GM10266 (cell line): ENCODE measurements around the gene SLC5A2.

Experiments used
- DNase-seq: peaks from one replicate; pipeline ENCODE4 v3.0.0; 2012; ENCODE audit errors: extremely low spot score
- TF ChIP-seq, protein P1 (sequence below): IDR thresholded peaks from 2 replicates; pipeline ENCODE4 v1.5.1; 2012; ENCODE audit warnings: mild to moderate bottlenecking, low read depth; ENCODE audit not compliant: control insufficient read depth, insufficient read depth; ENCODE audit errors: missing control alignments

SLC5A2 gene

DNA sequence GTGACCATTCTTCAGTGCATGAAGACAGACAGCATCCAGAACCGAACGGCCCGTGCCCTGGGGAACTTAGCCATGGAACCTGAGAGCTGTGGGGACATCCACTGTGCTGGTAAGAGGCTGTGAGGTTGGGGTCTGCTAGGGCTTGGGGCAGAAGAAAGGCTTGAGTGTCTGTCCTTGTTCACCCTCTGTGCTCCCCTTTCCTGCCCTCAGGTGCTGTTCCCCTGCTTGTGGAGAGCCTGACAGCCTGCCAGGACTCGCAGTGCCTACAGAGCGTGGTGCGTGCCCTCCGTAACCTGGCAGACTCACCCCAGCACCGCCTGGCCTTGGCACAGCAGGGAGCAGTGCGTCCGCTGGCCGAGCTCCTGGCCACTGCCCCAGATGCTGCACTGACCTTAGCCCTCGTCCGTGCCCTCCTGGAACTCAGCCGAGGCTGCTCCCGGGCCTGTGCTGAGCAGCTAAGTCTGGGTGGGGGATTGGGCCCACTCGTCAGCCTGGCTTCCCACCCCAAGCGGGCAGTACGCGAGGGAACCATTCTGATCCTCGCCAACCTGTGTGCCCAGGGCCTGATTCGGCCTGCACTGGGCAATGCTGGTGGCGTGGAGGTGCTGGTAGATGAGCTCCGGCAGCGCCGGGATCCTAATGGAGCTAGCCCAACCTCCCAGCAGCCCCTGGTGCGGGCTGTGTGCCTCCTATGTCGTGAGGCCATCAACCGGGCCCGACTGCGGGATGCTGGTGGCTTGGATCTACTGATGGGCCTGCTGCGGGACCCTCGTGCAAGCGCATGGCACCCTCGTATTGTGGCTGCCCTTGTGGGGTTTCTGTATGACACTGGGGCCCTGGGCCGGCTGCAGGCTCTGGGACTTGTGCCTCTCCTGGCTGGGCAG lies 20.8 kb upstream of the SLC5A2 start:
- no peak for DNase-seq
- TF ChIP-seq, protein P1, sequence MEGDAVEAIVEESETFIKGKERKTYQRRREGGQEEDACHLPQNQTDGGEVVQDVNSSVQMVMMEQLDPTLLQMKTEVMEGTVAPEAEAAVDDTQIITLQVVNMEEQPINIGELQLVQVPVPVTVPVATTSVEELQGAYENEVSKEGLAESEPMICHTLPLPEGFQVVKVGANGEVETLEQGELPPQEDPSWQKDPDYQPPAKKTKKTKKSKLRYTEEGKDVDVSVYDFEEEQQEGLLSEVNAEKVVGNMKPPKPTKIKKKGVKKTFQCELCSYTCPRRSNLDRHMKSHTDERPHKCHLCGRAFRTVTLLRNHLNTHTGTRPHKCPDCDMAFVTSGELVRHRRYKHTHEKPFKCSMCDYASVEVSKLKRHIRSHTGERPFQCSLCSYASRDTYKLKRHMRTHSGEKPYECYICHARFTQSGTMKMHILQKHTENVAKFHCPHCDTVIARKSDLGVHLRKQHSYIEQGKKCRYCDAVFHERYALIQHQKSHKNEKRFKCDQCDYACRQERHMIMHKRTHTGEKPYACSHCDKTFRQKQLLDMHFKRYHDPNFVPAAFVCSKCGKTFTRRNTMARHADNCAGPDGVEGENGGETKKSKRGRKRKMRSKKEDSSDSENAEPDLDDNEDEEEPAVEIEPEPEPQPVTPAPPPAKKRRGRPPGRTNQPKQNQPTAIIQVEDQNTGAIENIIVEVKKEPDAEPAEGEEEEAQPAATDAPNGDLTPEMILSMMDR: no peak

DNA sequence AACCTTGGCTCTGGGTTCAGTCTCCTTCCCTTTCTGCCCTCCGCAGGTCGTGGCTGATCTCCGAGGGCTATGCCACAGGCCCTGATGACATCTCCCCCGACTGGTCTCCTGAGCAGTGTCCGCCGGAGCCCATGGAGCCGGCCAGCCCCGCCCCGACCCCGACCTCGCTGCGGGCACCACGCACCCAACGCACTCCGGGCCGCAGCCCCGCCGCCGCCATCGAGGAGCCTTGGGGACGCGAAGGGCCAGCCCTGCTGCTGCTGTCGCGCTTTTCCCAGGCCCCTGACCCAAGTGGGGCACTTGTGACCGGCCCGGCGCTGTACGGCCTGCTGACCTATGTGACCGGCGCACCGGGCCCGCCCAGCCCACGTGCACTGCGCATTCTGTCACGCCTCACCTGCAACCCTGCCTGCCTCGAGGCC lies 18.6 kb upstream of the SLC5A2 start:
- no peak for DNase-seq
- TF ChIP-seq, protein P1: no peak

DNA sequence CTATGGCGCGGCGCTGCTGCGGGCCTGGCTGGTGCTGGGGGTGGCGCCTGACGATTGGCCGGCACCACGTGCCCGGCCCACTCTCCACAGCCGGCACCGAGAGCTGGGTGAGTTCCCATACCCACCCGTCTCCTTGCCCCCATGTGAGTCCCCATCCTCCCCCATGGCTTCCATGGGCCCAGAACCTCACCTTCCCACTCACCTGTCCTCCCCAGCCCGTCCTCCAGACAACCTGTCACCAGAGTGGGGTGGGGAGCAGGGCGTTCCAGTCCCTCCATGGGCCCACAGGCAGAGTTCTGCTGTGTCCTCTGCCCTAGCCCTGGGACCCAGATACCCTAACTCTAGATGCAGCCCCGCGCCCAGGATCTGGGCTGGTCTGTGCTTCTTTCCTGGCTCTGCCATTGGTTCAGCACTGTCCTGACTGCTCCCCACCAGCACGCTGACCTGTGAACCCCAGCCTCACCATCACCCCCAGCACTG lies 18.1 kb upstream of the SLC5A2 start:
- TF ChIP-seq, protein P1: no peak
- DNase-seq: no peak

DNA sequence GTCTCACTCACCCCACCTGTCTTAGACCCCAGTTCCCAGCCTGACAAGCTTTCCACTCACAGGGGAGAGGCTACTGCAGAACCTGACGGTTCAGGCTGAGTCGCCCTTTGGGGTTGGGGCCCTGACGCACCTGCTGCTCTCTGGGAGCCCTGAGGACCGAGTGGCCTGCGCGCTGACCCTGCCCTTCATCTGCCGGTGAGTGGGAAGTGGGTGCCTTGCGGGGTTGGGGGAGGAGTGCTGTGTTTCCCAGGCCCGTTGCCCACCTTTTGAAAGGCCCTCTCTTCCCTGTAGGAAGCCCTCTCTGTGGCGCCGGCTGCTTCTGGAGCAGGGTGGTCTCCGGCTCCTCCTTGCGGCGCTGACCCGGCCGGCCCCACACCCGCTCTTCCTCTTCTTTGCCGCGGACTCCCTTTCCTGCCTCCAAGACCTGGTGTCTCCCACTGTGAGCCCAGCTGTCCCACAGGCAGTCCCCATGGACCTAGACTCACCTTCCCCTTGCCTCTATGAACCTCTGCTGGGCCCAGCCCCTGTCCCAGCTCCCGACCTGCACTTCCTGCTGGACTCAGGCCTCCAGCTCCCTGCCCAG lies 17.0 kb upstream of the SLC5A2 start:
- TF ChIP-seq, protein P1: no peak
- DNase-seq: no peak

DNA sequence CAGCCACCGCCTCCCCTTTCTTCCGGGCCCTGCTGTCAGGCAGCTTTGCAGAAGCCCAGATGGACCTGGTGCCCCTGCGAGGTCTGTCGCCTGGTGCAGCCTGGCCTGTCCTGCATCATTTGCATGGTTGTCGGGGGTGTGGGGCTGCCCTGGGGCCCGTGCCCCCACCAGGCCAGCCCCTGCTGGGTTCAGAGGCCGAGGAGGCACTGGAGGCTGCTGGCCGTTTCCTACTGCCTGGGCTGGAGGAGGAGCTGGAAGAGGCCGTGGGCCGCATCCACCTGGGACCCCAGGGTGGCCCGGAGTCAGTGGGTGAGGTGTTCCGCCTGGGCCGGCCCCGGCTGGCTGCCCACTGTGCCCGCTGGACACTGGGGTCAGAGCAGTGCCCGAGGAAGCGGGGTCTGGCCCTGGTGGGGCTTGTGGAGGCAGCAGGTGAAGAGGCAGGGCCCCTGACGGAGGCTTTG lies 16.5 kb upstream of the SLC5A2 start:
- TF ChIP-seq, protein P1: no peak
- DNase-seq: no peak

DNA sequence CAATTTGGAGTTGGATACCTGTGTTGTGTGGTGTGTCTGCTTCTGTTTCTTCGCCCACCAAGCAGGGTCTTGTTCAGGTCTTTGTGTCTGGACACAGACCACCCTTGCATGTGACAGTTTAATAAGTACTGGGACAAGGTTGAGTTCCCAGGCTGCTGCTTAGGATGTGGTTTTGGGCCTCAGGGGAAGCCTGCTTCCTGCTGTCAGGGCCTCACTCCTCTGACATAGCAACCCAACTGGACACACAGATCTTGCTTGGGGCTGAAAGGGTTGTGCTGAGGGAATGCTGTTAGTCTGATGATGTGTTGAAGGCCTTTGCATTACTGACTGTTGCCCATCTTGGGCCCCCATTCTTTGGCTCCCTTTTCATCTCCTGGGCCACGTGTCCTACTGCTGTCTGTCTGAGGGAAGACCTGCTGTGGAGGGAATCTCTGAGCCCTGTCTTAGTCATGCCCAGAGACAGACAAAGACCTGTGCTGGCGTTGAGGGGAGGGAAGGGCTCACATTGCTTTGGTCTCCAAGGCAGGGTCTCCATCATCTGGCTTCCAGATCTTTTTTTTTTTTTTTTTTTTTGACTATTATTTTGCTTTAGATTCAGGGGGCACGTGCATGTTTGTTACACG lies 15.7 kb upstream of the SLC5A2 start:
- TF ChIP-seq, protein P1: no peak
- peak; percentile 53 for DNase-seq

DNA sequence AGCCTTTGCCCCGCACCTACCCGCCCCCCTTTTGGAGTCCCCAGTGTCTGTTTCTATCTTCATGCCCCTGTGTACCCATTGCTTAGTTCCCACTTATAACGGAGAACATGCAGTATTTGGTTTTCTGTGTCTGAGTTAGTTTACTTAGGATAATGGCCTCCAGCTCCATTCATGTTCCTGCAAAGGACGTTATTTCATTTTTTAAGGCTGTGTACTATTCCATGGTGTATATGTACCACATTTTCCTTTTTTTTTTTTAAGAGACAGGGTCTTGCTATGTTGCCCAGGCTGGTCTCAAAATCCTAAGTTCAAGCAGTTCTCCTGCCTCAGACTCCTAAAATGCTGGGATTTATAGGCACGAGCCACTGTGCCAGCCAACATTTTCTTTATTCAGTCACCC lies 15.1 kb upstream of the SLC5A2 start:
- DNase-seq: no peak
- TF ChIP-seq, protein P1: no peak
